LHCN-M2 (cell line): Measurements from ENCODE around the gene VBP1. TPM values are rescaled to one million over a fixed set of nuclear protein-coding genes. Genes with fewer than 3 reads are reported as not detected.
"Not testable (repeated sequence)": the region's sequence is repeated elsewhere in the genome, so short reads cannot be mapped to it uniquely, and the experiment has no call there.

Experiments used
- DNase-seq: peaks from one replicate; pipeline ENCODE4 v3.0.0-alpha.2; 2012; ENCODE audit warnings: low read depth
- total RNA-seq: library from RNA; depleted of rRNA; stranded (reverse); fragments of >200 nt; gene quantifications from 2 replicates; pipeline ENCODE4 v1.2.3, GENCODE V29; 2014; rRNA removed

Gene VBP1
- total RNA-seq, 1 experiment from 2014 or later, result 98.0 TPM

DNA sequence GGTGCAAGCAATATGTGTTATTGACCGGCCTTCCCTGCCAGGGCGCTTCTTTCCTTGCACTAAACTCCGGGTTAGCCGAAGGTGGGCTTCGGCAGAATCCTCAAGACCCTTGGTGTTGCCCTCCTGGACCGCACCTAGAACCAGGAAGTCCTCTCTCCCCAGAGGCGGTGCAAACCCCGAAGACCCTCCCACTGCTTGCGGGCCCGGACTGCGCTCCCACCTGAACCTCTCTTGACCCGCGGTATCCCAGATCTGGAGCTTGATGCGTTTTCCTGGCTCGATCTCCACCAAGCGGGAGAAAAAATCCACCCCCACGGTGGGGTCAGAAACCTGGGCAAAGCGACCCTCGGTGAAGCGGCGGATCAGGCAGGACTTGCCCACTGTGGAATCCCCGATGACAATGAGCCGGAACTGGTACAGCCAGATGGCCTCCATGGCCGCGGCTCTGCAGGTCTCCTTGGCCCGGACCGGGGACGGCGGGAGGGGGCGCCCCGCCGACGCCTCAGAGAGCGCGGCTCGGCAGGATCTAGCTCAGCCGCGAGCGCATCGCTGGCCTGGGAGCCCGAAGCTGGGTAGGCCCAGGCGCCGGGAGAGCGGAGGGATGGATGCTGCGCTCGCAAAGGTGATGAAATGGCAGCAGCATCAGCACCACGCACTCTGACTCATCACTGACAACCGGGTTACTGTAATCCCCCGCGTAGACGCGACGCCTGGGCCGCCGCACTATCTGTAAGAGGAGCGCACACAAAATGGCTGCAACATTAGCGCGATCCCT, 47.8 kb downstream of the VBP1 start, which contains the start of gene RAB39B:
RAB39B (minus strand) TSS at position 638 of the 775 bp plus-strand sequence; CDS start at position 435, 203 bp downstream.
- peak; percentile 53 for DNase-seq

DNA sequence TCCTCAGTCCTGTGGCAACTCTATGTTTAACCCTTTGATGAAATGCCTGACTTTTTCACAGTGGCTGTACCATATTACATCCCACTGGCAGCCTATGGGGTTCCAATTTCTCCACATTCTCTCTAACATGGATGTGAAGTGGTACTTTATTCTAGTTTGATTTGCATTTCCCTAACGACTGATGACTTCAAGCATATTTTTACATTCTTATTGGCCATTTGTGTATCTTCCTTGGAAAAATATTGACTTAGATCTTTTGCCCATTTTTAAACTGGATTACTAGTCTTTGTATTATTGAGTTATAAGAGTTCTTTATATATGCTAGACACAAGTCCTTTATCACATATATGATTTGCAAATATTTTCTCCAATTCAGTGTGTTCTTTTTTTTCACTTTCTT, 50.2 kb downstream of the VBP1 start:
- no peak for DNase-seq

DNA sequence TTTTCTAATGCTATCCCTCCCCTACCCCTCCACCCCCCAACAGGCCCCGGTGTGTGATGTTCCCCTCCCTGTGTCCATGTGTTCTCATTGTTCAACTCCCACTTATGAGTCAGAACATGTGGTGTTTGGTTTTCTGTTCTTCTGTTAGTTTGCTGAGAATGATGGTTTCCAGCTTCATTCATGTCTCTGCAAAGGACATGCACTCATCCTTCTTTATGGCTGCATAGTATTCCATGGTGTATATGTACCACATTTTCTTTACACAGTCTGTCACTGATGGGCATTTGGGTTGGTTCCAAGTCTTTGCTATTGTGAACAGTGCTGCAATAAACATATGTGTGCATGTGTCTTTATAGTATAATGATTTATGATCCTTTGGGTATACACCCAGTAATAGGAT, 51.7 kb downstream of the VBP1 start:
- not testable (repeated sequence) for DNase-seq

DNA sequence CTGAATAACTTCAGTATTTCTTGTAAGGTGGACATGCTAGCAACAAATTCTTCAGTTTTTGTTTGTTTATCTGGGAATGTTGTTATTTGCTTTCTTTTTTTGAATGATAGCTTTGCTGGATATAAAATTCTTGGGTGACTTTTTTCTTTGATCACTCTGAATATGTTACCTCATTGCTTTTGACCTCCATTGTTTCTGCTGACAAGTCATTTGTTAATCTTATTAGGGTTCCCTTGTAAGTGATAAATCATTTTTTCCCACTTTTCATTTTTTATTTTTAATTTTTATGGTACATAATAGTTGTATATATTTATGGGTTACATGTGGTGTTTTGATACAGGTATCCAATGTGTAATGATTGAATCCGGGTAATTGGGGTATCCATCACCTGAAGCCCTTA, 54.7 kb downstream of the VBP1 start:
- DNase-seq, result no peak

DNA sequence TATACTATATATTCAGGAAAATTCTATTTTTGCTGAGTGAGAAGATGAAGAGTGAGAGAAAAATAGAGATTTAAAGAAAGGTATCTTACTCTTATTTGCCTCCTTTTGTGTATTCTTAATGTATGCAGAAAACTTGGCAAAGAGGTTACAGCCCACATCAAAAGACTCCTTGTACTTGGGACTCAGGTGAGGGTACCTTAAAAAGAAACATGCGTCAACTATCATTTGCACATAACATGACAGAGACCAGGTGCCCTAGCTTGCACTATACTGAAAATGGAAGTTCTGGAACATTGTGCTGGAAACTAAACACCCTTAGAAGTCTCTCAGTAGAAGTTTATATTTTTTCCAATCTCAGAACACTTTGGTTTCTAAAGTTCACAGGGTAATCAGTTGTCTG, 63.6 kb downstream of the VBP1 start:
- no peak for DNase-seq

Other genes with a start within 250 kb of the VBP1 start
- gene F8, start 193.7 kb upstream of the VBP1 start, total RNA-seq, result 7.8 and 11.4 TPM in 2 replicates
- gene FUNDC2, start 189.6 kb upstream of the VBP1 start, total RNA-seq, result 38.0 and 40.6 TPM in 2 replicates
- gene CMC4, start 145.3 kb upstream of the VBP1 start, total RNA-seq, result 17.2 and 23.2 TPM in 2 replicates
- gene MTCP1, start 145.3 kb upstream of the VBP1 start, total RNA-seq, result 2.0 and 7.2 TPM in 2 replicates
- 8.3 and 14.8 TPM in 2 replicates for gene BRCC3, start 145.0 kb upstream of the VBP1 start, total RNA-seq
- 0.06 and 0.19 TPM in 2 replicates for gene RAB39B, start 48.0 kb downstream of the VBP1 start, total RNA-seq
- gene CLIC2, start 118.2 kb downstream of the VBP1 start, total RNA-seq, result 0.32 and 0.92 TPM in 2 replicates
- gene F8A2, start 165.6 kb downstream of the VBP1 start, total RNA-seq, result not detected in 2 replicates
- 11.5 TPM in 2 replicates for gene F8A3, start 242.2 kb downstream of the VBP1 start, total RNA-seq